Stimulated activated naive B cell treated with anti-CD40 and anti-IgM and Interleukin-4, amounts not matched to agents 10 μg/mL and 1 μg/mL and 100 μg/mL, for 72 hours (primary cell): ENCODE data around the gene MVB12B.

Experiments used
- ATAC-seq, 2 donors: fragments of 150-1000 bp; cut with Tn5 transposase; replicated peaks; 2 replicates each; pipeline ENCODE4 v1.10.0; 2021; ENCODE audit warnings: moderate library complexity in 1 of 2
- DNase-seq: peaks from one replicate; pipeline ENCODE4 v3.0.0; 2021
- H3K27ac Mint-ChIP-seq: one replicate; pipeline ENCODE4 v1.8.0; 2022; ENCODE audit warnings: mild to moderate bottlenecking, mixed read lengths
- H3K27me3 Mint-ChIP-seq, 2 donors: one replicate each; pipeline ENCODE4 v1.8.0; 2022; ENCODE audit warnings: mixed read lengths in 2 of 2
- H3K36me3 Mint-ChIP-seq, 2 donors: one replicate each; pipeline ENCODE4 v1.8.0; 2022; ENCODE audit warnings: mixed read lengths in 2 of 2, mild to moderate bottlenecking in 1 of 2
- H3K4me1 Mint-ChIP-seq, 2 donors: one replicate each; pipeline ENCODE4 v1.8.0; 2022; ENCODE audit warnings: mixed read lengths in 2 of 2, mild to moderate bottlenecking in 1 of 2
- H3K4me3 Mint-ChIP-seq, 2 donors: one replicate each; pipeline ENCODE4 v1.8.0; 2022; ENCODE audit warnings: mild to moderate bottlenecking in 2 of 2, mixed read lengths in 2 of 2, moderate library complexity in 1 of 2
- H3K9me3 Mint-ChIP-seq, 2 donors: one replicate each; pipeline ENCODE4 v1.8.0; 2022; ENCODE audit warnings: mixed read lengths in 2 of 2, mild to moderate bottlenecking in 1 of 2

MVB12B gene

DNA sequence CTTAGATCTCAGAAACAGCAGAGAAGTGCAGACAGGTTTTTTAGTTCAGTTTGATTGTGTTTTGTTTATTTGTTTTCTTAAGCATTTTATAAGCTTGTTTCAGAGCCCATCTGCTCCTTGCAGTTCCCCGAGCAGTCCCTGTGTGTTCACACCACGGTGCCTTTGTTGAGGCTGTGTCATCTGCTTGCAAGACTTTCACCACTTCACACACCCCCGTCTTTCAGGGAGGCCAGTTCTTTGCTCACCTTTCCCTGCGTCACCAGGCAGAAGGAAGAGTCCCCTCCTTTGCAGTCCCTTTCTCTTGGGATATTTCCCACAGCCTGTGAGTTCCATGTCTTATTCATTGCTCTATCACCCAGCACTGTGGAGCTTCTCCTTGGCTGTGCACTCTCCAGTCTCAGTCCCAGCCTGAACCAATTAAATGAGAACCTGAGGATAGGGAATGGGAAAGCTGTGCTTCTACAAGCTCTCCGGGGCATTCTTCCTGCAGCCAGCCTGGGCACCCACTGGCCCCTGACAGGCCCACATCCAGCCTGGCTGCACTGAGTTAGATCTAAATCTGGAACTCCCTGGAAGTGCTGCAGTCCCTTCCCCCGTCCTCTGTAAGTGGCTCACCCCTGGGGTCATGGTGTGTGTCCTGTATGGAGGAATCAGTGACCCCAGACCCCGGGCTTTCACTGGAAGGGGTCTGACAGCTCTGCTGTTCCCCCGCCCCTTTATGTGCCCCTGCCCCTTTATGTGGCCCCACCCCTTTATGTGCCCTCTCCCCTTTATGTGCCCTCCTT is 5.5 kb downstream of the MVB12B start:
- Mint-ChIP-seq H3K36me3 (peaks cover 0 to 1% of the 10 kb centered on the region in 2 donors), H3K27me3 (peaks cover 3 to 6% of the 10 kb centered on the region in 2 donors), H3K9me3 (no peaks in the 10 kb centered on the region), H3K4me3 (no peak overlapping the region), H3K27ac (no peak overlapping the region), H3K4me1 (peaks cover 12 to 29% of the 10 kb centered on the region in 2 donors)
- no peak for DNase-seq
- no peak for ATAC-seq

DNA sequence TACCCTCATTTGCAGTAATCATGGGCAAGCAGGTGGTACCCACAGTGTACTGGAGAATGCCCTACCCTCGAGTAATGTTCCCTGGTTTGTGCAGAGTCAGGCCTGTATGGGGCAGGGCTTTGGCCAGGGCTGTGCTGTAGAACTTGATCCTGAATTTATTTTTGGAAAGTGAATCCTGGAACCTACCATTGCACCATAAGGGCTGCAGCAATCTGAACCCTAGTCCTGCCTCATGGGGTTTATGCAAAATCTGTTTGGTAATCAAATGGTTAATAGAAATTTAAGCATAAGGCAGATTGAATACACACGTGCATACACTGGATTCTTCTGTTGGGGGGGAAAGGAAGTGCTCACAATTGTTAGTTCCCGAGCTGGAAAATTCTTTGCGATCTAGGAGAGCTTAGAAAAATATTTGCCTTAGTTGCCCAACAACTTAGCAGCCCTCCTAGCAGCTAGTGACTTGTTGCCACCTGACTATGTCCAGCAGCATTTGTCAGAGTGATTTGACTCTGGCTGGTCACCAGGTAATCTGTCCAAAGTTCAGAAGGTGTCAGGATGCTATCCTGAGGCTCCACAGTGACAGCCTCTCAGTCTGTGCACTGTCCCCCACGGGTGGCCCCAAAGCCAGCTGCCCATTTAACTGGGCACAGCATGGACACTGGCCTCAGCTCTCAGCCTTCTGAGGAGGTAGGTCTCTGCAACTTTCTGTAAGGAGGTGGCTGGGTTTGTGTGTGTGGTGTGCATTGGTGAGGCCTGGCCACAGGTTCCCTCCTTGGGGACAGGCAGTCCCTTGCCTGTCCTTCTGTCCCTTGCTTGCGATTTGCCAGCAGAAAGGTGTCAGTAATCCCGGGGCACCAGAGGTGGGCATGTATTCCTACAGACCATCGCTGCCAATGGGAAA is 8.3 kb downstream of the MVB12B start:
- H3K4me3 Mint-ChIP-seq = no peak overlapping the region

DNA sequence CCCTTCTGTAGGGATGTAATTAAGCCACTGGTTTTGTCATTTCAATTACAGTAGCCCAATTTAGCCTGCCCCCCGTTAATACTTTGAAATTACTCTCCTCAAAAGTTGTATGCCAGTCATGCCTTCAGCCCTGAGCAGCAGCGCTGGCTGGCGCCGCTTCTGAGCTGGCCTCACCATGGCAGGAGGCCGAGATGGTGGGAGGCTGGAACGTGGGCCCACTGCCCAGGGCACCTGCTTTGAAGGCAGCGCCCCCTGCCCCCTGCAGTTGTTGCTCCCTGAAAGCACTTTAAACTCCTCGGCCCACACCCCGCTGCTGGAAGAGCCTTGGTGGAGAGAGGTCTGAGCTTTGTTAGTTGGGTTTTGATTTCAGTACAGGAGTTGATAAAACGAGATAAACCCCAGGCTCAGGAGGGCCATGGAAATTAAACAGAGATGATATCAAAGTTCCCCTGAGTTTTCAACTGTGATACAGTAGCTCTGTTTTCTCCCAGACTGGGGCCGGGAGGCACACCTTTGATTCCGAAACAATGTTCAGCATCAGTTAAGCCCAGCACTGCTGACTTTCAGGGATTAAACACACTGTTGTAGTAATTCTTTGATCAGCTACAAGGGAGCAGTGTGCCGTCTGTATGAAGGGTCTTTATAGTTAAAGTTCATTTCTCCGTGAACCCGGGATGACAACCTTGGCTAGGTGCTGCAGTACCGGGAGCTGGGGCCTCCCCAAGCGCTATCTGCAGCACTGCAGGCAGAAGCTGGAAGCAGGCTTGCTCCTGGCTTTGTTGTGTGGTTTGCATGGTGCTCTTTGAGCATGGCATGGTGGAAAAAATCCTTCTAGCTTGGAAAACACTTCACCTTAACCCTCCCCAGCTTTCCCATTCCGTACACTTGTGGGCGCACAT is 9.5 kb downstream of the MVB12B start:
- Mint-ChIP-seq H3K36me3 (peaks cover 0 to 4% of the 10 kb centered on the region in 2 donors), H3K27me3 (peaks cover 0 to 3% of the 10 kb centered on the region in 2 donors), H3K9me3 (no peaks in the 10 kb centered on the region), H3K27ac (no peak overlapping the region), H3K4me1 (no peaks in the 10 kb centered on the region), H3K4me3 (no peak overlapping the region)
- no peak for ATAC-seq
- DNase-seq = no peak

More for the DNA sequence above, 8.3 kb downstream of the MVB12B start:
- Mint-ChIP-seq H3K4me1 (peaks cover 0 to 8% of the 10 kb centered on the region in 2 donors), H3K27me3 (peaks cover 3 to 6% of the 10 kb centered on the region in 2 donors), H3K9me3 (no peaks in the 10 kb centered on the region), H3K36me3 (no peaks in the 10 kb centered on the region), H3K27ac (no peak overlapping the region)
- no peak for ATAC-seq
- no peak for DNase-seq

DNA sequence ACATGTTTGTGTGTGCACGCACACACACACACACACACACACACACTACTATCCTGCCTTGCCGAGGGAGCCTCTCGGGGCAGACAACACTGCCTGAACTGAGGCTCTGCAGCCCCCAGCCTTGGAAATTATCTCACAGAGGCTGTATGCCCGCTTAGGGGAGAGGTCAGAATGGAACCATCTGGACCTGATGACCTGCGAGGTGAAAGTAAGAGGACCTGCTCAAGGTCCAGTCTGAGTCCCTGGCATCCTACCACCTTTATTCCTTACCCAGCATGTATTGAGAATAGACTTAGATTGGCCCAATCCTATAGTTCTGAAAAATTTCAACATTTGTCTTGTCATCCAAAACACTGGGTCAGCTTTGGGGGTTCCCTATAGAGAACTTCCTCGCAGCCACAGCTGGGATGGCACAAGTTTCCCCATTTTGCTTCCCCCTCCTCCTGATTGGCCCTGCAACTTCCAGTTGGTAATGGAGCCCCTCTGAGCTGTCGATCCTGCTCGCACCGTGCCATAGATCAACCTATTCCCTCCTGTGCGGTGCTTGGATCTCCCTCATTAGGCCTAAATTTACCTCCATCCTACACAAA is 10.2 kb downstream of the MVB12B start:
- no peaks in the 10 kb centered on the region for H3K4me1 Mint-ChIP-seq
- H3K36me3 Mint-ChIP-seq = peaks cover 0 to 7% of the 10 kb centered on the region in 2 donors
- no peak for ATAC-seq
- no peak overlapping the region for H3K27ac Mint-ChIP-seq
- peaks cover 0 to 3% of the 10 kb centered on the region in 2 donors for H3K27me3 Mint-ChIP-seq
- no peaks in the 10 kb centered on the region for H3K9me3 Mint-ChIP-seq
- H3K4me3 Mint-ChIP-seq = no peak overlapping the region
- DNase-seq = no peak

DNA sequence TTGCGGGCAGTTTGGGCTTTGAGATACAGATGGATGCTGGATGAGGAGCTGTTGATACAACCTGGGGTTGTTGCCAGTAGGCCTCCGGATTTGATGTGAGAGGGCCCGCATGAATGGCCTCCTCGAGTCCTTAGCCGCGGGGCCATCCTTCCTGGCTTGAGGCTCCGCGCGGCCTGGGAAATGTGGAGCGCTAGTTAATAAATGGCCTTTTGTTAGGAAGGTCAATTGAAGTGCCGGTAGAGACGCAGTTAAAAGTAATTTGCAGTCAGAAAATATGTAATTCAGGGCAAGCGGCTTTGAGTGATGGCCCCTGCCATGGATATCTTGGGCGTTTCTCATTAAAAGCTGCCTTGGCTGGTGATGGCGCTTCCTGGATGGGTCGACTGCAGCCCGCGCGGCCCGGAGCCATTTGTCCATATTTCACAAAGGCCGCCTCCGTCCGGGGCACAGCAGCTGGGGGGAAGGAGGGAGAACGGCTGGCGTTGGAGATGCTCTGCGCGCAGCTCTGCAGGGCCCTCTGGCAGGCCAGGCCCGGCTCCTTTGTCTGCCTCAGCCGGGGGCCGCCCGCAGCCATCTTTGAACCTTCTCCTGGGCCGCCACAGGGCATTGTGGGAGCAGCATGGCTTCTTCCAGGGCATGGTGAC is 11.2 kb downstream of the MVB12B start:
- no peaks in the 10 kb centered on the region for H3K9me3 Mint-ChIP-seq
- peaks cover 0 to 7% of the 10 kb centered on the region in 2 donors for H3K36me3 Mint-ChIP-seq
- peaks cover 0 to under 1% of the 10 kb centered on the region in 2 donors for H3K27me3 Mint-ChIP-seq
- no peak for ATAC-seq
- no peak overlapping the region for H3K4me3 Mint-ChIP-seq
- DNase-seq = no peak
- H3K4me1 Mint-ChIP-seq = no peaks in the 10 kb centered on the region
- no peak overlapping the region for H3K27ac Mint-ChIP-seq

DNA sequence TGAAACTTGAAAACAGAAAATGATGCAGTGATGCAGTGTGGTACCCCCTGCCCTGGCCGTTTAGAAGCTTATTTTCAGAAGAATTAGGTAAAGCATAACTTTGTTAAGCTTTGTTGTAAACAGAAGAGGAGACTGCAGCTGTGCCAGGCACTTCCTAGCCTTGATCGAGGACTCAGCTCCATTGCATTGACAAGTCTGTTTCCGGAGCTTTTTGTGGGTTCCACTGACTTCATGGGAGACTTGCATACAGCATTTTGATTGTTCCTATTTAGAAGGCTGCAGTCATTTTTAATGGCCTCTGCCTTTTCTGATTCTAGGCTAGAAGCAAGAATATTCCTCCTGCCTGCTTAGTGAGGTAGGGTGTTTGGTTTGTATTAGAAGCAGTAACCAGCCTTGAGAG is 12.3 kb downstream of the MVB12B start:
- Mint-ChIP-seq H3K27ac (no peak overlapping the region), H3K4me3 (no peak overlapping the region), H3K9me3 (no peaks in the 10 kb centered on the region), H3K27me3 (no peaks in the 10 kb centered on the region), H3K4me1 (no peaks in the 10 kb centered on the region), H3K36me3 (peaks cover 0 to 7% of the 10 kb centered on the region in 2 donors)
- DNase-seq = no peak
- ATAC-seq = no peak

DNA sequence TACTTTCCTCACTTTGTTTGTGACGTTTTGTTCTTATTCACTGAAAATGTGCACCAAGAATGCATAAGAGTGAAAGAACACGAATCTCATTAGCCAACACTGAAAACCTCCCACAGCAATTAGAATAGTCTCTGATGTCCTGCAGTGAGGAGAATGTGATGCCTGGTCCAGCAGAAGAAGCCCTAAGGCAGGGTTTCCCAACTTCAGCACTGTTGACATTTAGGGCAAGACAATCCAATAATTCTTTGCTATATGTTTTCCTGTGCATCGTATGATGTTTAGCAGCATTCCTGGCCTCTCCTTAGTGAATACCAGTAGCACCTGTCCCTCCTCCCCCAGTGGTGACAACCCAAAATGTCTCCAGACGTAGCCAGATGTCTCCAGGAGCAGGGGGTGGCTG is 14.8 kb downstream of the MVB12B start:
- H3K27ac Mint-ChIP-seq = no peak overlapping the region
- no peaks in the 10 kb centered on the region for H3K9me3 Mint-ChIP-seq
- DNase-seq = no peak
- H3K27me3 Mint-ChIP-seq = peaks cover 6 to 8% of the 10 kb centered on the region in 2 donors
- H3K4me1 Mint-ChIP-seq = peaks cover 5 to 8% of the 10 kb centered on the region in 2 donors
- ATAC-seq = no peak
- no peak overlapping the region for H3K4me3 Mint-ChIP-seq
- H3K36me3 Mint-ChIP-seq = peaks cover 3 to 17% of the 10 kb centered on the region in 2 donors

DNA sequence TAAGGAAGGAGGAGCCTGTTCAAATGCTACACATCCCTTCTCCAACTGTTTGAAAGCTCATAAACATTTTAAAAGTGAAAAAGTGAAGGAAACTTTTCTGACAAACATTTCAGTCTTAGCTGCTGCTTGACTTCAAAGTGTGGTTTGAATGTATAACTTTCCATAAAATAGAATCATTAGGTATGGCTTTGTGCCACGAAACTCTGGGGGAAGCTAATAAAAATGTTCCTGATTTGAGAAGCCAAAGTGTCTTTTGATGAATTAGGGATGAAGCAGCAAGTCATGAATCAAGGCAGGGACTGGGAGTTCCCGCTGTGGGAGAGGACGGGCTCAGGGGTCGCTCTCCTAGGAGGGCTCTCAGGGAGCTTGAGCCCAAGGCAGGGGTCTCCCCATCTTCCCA is 15.3 kb downstream of the MVB12B start:
- Mint-ChIP-seq H3K27me3 (peaks cover 8% of the 10 kb centered on the region in 2 donors), H3K9me3 (no peaks in the 10 kb centered on the region), H3K27ac (no peak overlapping the region), H3K4me3 (no peak overlapping the region), H3K36me3 (peaks cover 3 to 17% of the 10 kb centered on the region in 2 donors), H3K4me1 (peaks cover 10 to 12% of the 10 kb centered on the region in 2 donors)
- no peak for ATAC-seq
- DNase-seq = no peak

DNA sequence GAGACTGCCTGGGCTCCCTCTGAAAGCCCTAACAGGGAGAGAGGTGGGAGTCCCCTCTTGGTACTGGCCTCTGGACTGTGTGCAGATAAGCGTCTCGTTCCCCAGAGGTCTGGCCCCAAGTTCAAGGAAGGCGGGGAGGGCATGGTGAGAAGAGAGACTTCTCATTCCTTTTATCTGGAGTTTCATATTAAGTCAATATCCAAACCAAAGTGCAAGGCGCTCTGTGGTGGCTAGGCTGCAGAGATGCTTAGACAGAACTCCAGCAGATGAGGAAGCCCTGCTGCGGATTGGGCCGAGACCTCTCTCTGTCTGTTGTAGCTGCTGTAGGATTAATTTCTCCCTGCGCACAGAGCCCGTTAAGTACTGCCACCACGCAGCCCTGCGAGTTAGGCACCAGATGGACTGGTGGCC is 16.0 kb downstream of the MVB12B start:
- Mint-ChIP-seq H3K27me3 (peaks cover 8% of the 10 kb centered on the region in 2 donors), H3K4me1 (peaks cover 11 to 20% of the 10 kb centered on the region in 2 donors), H3K36me3 (peaks cover 3 to 17% of the 10 kb centered on the region in 2 donors), H3K4me3 (no peak overlapping the region), H3K9me3 (no peaks in the 10 kb centered on the region), H3K27ac (no peak overlapping the region)
- DNase-seq (no peak), ATAC-seq (no peak)

DNA sequence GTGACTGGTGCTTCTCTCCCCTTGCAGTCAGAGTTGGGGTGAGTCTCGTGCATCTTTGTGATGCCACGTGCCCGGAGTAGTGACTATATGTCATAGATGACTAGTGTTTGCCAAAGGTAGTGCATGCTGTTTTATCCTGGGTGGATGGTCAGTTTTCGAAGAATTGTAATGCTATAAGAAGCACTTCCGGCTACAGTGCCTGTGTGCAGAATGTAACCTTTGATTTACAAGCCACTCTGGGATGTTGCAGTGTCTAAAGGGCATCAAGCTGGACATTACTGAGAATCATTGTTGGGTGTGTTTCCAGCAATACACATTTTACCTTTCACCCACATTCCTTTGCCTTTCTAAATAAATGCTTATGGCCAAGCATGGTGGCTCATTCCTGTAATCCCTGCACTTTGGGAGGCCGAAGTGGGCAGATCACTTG is 16.7 kb downstream of the MVB12B start:
- Mint-ChIP-seq H3K4me1 (peaks cover 16 to 26% of the 10 kb centered on the region in 2 donors), H3K27ac (no peak overlapping the region), H3K9me3 (no peaks in the 10 kb centered on the region), H3K27me3 (peaks cover 8% of the 10 kb centered on the region in 2 donors), H3K4me3 (no peak overlapping the region), H3K36me3 (peaks cover 3 to 17% of the 10 kb centered on the region in 2 donors)
- ATAC-seq (no peak), DNase-seq (no peak)

DNA sequence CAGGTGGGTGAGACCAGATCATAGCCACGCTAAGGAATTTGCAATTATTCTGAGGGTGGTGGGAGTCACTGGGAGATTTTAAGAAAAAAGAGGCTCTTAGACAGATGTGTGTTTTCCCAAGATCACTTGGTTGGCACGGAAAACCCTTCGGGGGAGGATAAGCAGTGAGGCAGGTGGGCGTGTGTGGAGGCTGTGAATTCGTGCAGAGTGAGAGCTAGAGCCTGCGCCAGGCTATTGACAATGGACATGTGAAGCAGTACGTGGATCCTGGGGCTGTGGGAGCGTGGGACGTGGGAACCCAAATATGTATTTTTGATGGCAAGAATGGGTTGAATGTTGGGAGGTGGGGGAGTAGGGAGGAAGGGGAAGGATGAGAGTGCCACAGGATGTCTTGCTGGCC is 19.4 kb downstream of the MVB12B start:
- no peak overlapping the region for H3K4me3 Mint-ChIP-seq
- H3K9me3 Mint-ChIP-seq = peaks cover 5 to 7% of the 10 kb centered on the region in 2 donors
- peaks cover 8% of the 10 kb centered on the region in 2 donors for H3K27me3 Mint-ChIP-seq
- ATAC-seq (no peak), DNase-seq (no peak)
- peaks cover 10 to 24% of the 10 kb centered on the region in 2 donors for H3K36me3 Mint-ChIP-seq
- no peak overlapping the region for H3K27ac Mint-ChIP-seq
- peaks cover 23 to 37% of the 10 kb centered on the region in 2 donors for H3K4me1 Mint-ChIP-seq

DNA sequence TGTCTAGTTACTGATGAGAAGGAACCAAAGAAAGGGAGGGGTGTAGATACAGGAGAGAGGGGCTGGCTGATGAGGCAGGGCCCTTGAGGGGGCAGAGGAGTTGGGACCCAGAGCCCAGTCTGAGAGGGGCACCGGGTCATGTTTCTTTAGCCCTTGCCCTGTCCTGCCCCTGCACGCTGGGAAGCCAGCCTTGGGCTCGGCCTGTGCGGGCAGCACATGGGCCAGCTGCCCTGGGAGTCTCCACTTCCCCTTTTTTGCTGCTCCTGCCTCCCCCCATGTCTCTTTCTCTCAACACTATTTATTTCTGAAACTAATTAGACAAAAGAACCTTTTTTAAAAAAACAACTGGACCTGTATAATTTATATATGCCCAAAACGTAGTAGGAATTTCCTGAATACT is 20.5 kb downstream of the MVB12B start:
- Mint-ChIP-seq H3K4me1 (peaks cover 23 to 37% of the 10 kb centered on the region in 2 donors), H3K9me3 (peaks cover 7 to 10% of the 10 kb centered on the region in 2 donors), H3K36me3 (peaks cover 12 to 25% of the 10 kb centered on the region in 2 donors), H3K27me3 (peaks cover 8% of the 10 kb centered on the region in 2 donors), H3K4me3 (no peak overlapping the region), H3K27ac (no peak overlapping the region)
- ATAC-seq = peak; percentile 71 to 73
- DNase-seq = no peak
